ENCODE measurements around the gene DMGDH.
A peak's percentile ranks its signal among the peaks of the same experiment; 100 is the strongest.

The DMGDH gene

GRCh38 chr5:79075646-79076426, 6.4 kb upstream of the DMGDH start:
- peaks cover 3% of the 10 kb centered on the region for H3K36me3 Mint-ChIP-seq (ENCODE audit: low read depth)
- TF ChIP-seq CTCF (IDR thresholded peaks at IDR 0.05; ENCODE audit: unreplicated experiment in 3 of 3), result no peak
- H3K4me1 Mint-ChIP-seq, result no peaks in the 10 kb centered on the region
- peaks cover 15% of the 10 kb centered on the region for H3K9me3 Mint-ChIP-seq
- no peaks in the 10 kb centered on the region for H3K27me3 Mint-ChIP-seq (ENCODE audit: low read depth)
- H3K27ac Mint-ChIP-seq, result peak overlapping the region in 1 of 3 experiments; percentile 49
- no peak overlapping the region for H3K4me3 Mint-ChIP-seq

GRCh38 chr5:79074641-79075040, 5.2 kb upstream of the DMGDH start:
- no peak overlapping the region for H3K27ac Mint-ChIP-seq
- H3K36me3 Mint-ChIP-seq (ENCODE audit: low read depth), result peaks cover 3% of the 10 kb centered on the region
- no peaks in the 10 kb centered on the region for H3K4me1 Mint-ChIP-seq
- no peak overlapping the region for H3K4me3 Mint-ChIP-seq
- no peak for TF ChIP-seq CTCF (IDR thresholded peaks at IDR 0.05; ENCODE audit: unreplicated experiment in 3 of 3)
- no peaks in the 10 kb centered on the region for H3K27me3 Mint-ChIP-seq (ENCODE audit: low read depth)
- peaks cover 15% of the 10 kb centered on the region for H3K9me3 Mint-ChIP-seq

GRCh38 chr5:79070350-79070667, 835 bp upstream of the DMGDH start:
- no peak for TF ChIP-seq CTCF (IDR thresholded peaks at IDR 0.05; ENCODE audit: unreplicated experiment in 3 of 3)
- Mint-ChIP-seq H3K27me3 (ENCODE audit: low read depth) (no peaks in the 10 kb centered on the region), H3K36me3 (ENCODE audit: low read depth) (peaks cover 3% of the 10 kb centered on the region), H3K4me1 (no peaks in the 10 kb centered on the region), H3K27ac (no peak overlapping the region), H3K9me3 (peaks cover 13% of the 10 kb centered on the region), H3K4me3 (no peak overlapping the region)

- TF ChIP-seq CTCF (IDR thresholded peaks at IDR 0.05; ENCODE audit: unreplicated experiment in 3 of 3), result no peak
- no peaks in the 10 kb centered on the region for H3K9me3 Mint-ChIP-seq
- no peak overlapping the region for H3K4me3 Mint-ChIP-seq
- H3K4me1 Mint-ChIP-seq, result no peaks in the 10 kb centered on the region
- H3K27me3 Mint-ChIP-seq (ENCODE audit: low read depth), result no peaks in the 10 kb centered on the region
- no peak overlapping the region for H3K27ac Mint-ChIP-seq
- no peaks in the 10 kb centered on the region for H3K36me3 Mint-ChIP-seq (ENCODE audit: low read depth)
These were observed 7.0 kb downstream of the DMGDH start for GRCh38 chr5:79062436-79062835.

GRCh38 chr5:79059674-79060073, 9.8 kb downstream of the DMGDH start:
- Mint-ChIP-seq H3K36me3 (ENCODE audit: low read depth) (no peaks in the 10 kb centered on the region), H3K27me3 (ENCODE audit: low read depth) (no peaks in the 10 kb centered on the region), H3K4me1 (no peaks in the 10 kb centered on the region), H3K9me3 (no peaks in the 10 kb centered on the region), H3K4me3 (no peak overlapping the region), H3K27ac (no peak overlapping the region)
- no peak for TF ChIP-seq CTCF (IDR thresholded peaks at IDR 0.05; ENCODE audit: unreplicated experiment in 3 of 3)

GRCh38 chr5:79056847-79057246, 12.6 kb downstream of the DMGDH start:
- TF ChIP-seq CTCF (IDR thresholded peaks at IDR 0.05; ENCODE audit: unreplicated experiment in 3 of 3), result no peak
- H3K4me3 Mint-ChIP-seq, result no peak overlapping the region
- H3K9me3 Mint-ChIP-seq, result peaks cover 5% of the 10 kb centered on the region
- H3K27me3 Mint-ChIP-seq (ENCODE audit: low read depth), result no peaks in the 10 kb centered on the region
- no peaks in the 10 kb centered on the region for H3K36me3 Mint-ChIP-seq (ENCODE audit: low read depth)
- no peak overlapping the region for H3K27ac Mint-ChIP-seq
- no peaks in the 10 kb centered on the region for H3K4me1 Mint-ChIP-seq
